Prostate gland (tissue), 2 donors: ENCODE results near the gene PFKFB3. TPM values are rescaled to one million over a fixed set of nuclear protein-coding genes. Genes with fewer than 3 reads are reported as not detected.

Experiments used
- DNase-seq: peaks from one replicate; pipeline ENCODE4 v3.0.0-alpha.2; 2019; ENCODE audit warnings: low spot score
- H3K27ac ChIP-seq, 2 donors: fragments of 200-600 bp; sonication (generic); 2 replicates each; pipeline ENCODE4 v1.5.1; 2017 to 2019
- H3K27me3 ChIP-seq: fragments of 200-600 bp; sonication (generic); replicated peaks from 2 replicates; pipeline ENCODE4 v1.5.1; 2019; ENCODE audit not compliant: insufficient read depth
- H3K36me3 ChIP-seq, 2 donors: fragments of 200-600 bp; sonication (generic); 1 replicate in 1 of 2; 2 replicates in 1 of 2; pipeline versions ENCODE4 v1.5.1 to v1.8.1; 2017 to 2019
- H3K4me1 ChIP-seq: fragments of 200-600 bp; sonication (generic); replicated peaks from 2 replicates; pipeline ENCODE4 v1.5.1; 2019
- H3K4me3 ChIP-seq, 2 donors: fragments of 200-600 bp; sonication (generic); 2 replicates each; pipeline ENCODE4 v1.5.1; 2017 to 2019
- H3K9me3 ChIP-seq: fragments of 200-600 bp; sonication (generic); 2 replicates; pipeline ENCODE4 v1.5.1; 2017
- CTCF ChIP-seq, 4 experiments: fragments of 200-600 bp in 2 of 4; fragments of 450-650 bp in 2 of 4; sonication (generic) in 2 of 4; IDR thresholded peaks; 1 replicate in 3 of 4; 2 replicates in 1 of 4; pipeline ENCODE4 v1.5.1; 2016 to 2019; ENCODE audit warnings: antibody characterized with exemption in 4 of 4, mild to moderate bottlenecking in 2 of 4, moderate library complexity in 2 of 4
- POLR2A ChIP-seq: fragments of 450-650 bp; IDR thresholded peaks from one replicate; pipeline ENCODE4 v1.6.1; 2016; ENCODE audit warnings: antibody characterized with exemption, mild to moderate bottlenecking
- POLR2AphosphoS5 ChIP-seq: sonication (generic); formaldehyde crosslinking; IDR thresholded peaks from one replicate; pipeline ENCODE4 v1.6.1; 2017; ENCODE audit warnings: antibody characterized with exemption
- WGBS: methylation state at CpG from one replicate; pipeline ENCODE4 v1.1.5; 2018; 5-methylcytosine and 5-hydroxymethylcytosine counted together
- intact Hi-C: fragments of 100-400 bp; cut with DNase I; formaldehyde crosslinking; loops from one replicate; pipeline ENCODE4 v1.14.2; 2022
- total RNA-seq, 2 donors: library from RNA; depleted of rRNA; stranded (reverse); fragments of >200 nt; gene quantifications; one replicate each; pipeline ENCODE4 v1.1.0, GENCODE V29; 2016

PFKFB3 gene
- total RNA-seq, 2 donors from 2014 or later: 24.3 to 52.7 TPM

GRCh38 chr10:6201516-6201975 lies 1.2 kb upstream of the PFKFB3 start:
- intact Hi-C loops: loop anchor here (5.0 kb wide), 2 partner anchors 39 to 54 kb away; no protein-coding TSS in a partner anchor
- Histone ChIP-seq H3K27me3 (no peaks in the 10 kb centered on the region), H3K27ac (peak overlapping the region; percentile 30 to 86), H3K4me1 (peaks cover 13% of the 10 kb centered on the region), H3K36me3 (no peaks in the 10 kb centered on the region), H3K4me3 (peak overlapping the region; percentile 71 to 77), H3K9me3 (no peaks in the 10 kb centered on the region)
- 3% methylated on average over 31 of the region's 50 CpGs for WGBS
- TF ChIP-seq POLR2A: peak; percentile 39
- TF ChIP-seq POLR2AphosphoS5: no peak
- TF ChIP-seq CTCF (IDR thresholded peaks at IDR 0.05): no peak
- peak; percentile 65 for DNase-seq

- no peaks in the 10 kb centered on the region for H3K36me3 ChIP-seq
- TF ChIP-seq POLR2A (no peak), POLR2AphosphoS5 (no peak), CTCF (IDR thresholded peaks at IDR 0.05) (no peak)
- DNase-seq: no peak
- no peaks in the 10 kb centered on the region for H3K27me3 ChIP-seq
- under 1% methylated on average over 25 of the region's 29 CpGs for WGBS
- H3K27ac ChIP-seq: peak overlapping the region; percentile 86 to 90
- peak overlapping the region; percentile 71 to 77 for H3K4me3 ChIP-seq
- intact Hi-C loops: loop anchor here (2.0 to 5.0 kb wide), 4 partner anchors 40 to 199 kb away; no protein-coding TSS in a partner anchor
- H3K4me1 ChIP-seq: peaks cover 13% of the 10 kb centered on the region
- H3K9me3 ChIP-seq: no peaks in the 10 kb centered on the region
Measured at GRCh38 chr10:6202098-6202683, 541 bp upstream of the PFKFB3 start.

GRCh38 chr10:6203331-6204062 lies 765 bp downstream of the PFKFB3 start:
- H3K9me3 ChIP-seq: no peaks in the 10 kb centered on the region
- no peak for TF ChIP-seq POLR2AphosphoS5
- TF ChIP-seq CTCF (IDR thresholded peaks at IDR 0.05): peak in 3 of 4 experiments; percentile 21 to 61 (median 40)
- no peak for TF ChIP-seq POLR2A
- peak overlapping the region; percentile 71 to 77 for H3K4me3 ChIP-seq
- peak; percentile 38 for DNase-seq
- H3K27me3 ChIP-seq: no peaks in the 10 kb centered on the region
- 1% methylated on average over 48 of the region's 76 CpGs for WGBS
- H3K36me3 ChIP-seq: no peaks in the 10 kb centered on the region
- peaks cover 13% of the 10 kb centered on the region for H3K4me1 ChIP-seq
- H3K27ac ChIP-seq: peak overlapping the region; percentile 86 to 90
- intact Hi-C loops: loop anchor here (2.0 to 5.0 kb wide), 4 partner anchors 41 to 197 kb away; no protein-coding TSS in a partner anchor

- WGBS: 0% methylated on average over 3 of the region's 28 CpGs
Measured at GRCh38 chr10:6204063-6204340, 1.3 kb downstream of the PFKFB3 start.

More at GRCh38 chr10:6204063-6204340, 1.3 kb downstream of the PFKFB3 start:
- H3K9me3 ChIP-seq: no peaks in the 10 kb centered on the region
- H3K4me1 ChIP-seq: peaks cover 13% of the 10 kb centered on the region
- intact Hi-C loops: loop anchor here (5.0 kb wide), 2 partner anchors 42 to 57 kb away; no protein-coding TSS in a partner anchor
- H3K27me3 ChIP-seq: no peaks in the 10 kb centered on the region
- no peak for DNase-seq
- H3K27ac ChIP-seq: peak overlapping the region; percentile 86 to 90
- no peaks in the 10 kb centered on the region for H3K36me3 ChIP-seq
- TF ChIP-seq POLR2A (no peak), CTCF (IDR thresholded peaks at IDR 0.05) (no peak), POLR2AphosphoS5 (no peak)
- H3K4me3 ChIP-seq: peak overlapping the region; percentile 71 to 77
